Left ventricle myocardium inferior (tissue), 1 donor: ENCODE measurements around the gene RBM47. TPM values are rescaled to one million over a fixed set of nuclear protein-coding genes. Genes with fewer than 3 reads are reported as not detected.
"Not testable (repeated sequence)": the region's sequence is repeated elsewhere in the genome, so short reads cannot be mapped to it uniquely, and the experiment has no call there.

Experiments
- DNase-seq: peaks from one replicate; pipeline ENCODE4 v3.0.0-alpha.2; 2020
- H3K27ac ChIP-seq: fragments of 200-600 bp; replicated peaks from 2 replicates; pipeline ENCODE4 v1.8.0; 2021
- H3K27me3 ChIP-seq: fragments of 200-600 bp; 2 replicates; pipeline ENCODE4 v1.8.0; 2021; ENCODE audit warnings: low read depth
- H3K36me3 ChIP-seq: fragments of 200-600 bp; 2 replicates; pipeline ENCODE4 v1.8.0; 2021
- H3K4me1 ChIP-seq: fragments of 200-600 bp; 2 replicates; pipeline ENCODE4 v1.8.0; 2021
- H3K4me3 ChIP-seq: fragments of 200-600 bp; 2 replicates; pipeline ENCODE4 v1.8.0; 2021; ENCODE audit warnings: mild to moderate bottlenecking, moderate library complexity
- H3K9me3 ChIP-seq: fragments of 200-600 bp; replicated peaks from 2 replicates; pipeline ENCODE4 v1.8.0; 2021
- intact Hi-C: fragments of 100-400 bp; cut with micrococcal nuclease; formaldehyde crosslinking; loops from one replicate; pipeline ENCODE4 v1.11.0; 2022
- total RNA-seq: library from RNA; stranded (reverse); fragmentation: NEBNext Ultra II Directional; extraction: Animal tissue kit (Norgen Biotek cat#: 25700); gene quantifications from one replicate; pipeline ENCODE4 v1.2.1, GENCODE V29; 2021
- TF ChIP-seq, protein P1 (sequence below): fragments of 200-600 bp; IDR thresholded peaks from 2 replicates; pipeline ENCODE4 v1.8.0; 2021; ENCODE audit warnings: antibody characterized with exemption, mild to moderate bottlenecking, borderline replicate concordance
- donor health status: DM: no; HTN: yes; CAD: no; lungs with severe emphysema.

The RBM47 gene
- total RNA-seq, 1 donor from 2014 or later, result 2.7 TPM

DNA sequence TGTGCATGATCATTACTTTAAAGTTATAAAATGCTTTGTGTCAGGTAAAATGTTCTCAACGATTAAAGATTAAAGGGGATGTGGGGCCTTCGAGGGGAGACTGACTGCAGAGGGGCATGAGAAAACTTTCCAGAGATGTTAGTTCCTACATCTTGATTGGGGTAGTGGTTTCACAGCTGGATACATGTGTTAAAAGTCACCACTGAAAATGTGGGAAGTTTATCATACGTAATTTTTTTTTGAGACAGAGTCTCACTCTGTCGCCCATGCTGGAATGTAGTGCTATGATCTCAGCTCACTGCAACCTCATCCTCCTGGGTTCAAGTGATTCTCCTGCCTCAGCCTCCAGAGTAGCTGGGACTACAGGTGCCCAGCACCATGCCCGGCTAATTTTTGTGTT, 79.5 kb downstream of the RBM47 start:
- Histone ChIP-seq H3K27ac (no peak overlapping the region), H3K36me3 (no peaks in the 10 kb centered on the region), H3K4me3 (no peak overlapping the region), H3K27me3 (peaks cover 15% of the 10 kb centered on the region), H3K4me1 (no peaks in the 10 kb centered on the region), H3K9me3 (no peaks in the 10 kb centered on the region)
- intact Hi-C loops, result no loop called here
- DNase-seq, result no peak
- TF ChIP-seq, protein P1, sequence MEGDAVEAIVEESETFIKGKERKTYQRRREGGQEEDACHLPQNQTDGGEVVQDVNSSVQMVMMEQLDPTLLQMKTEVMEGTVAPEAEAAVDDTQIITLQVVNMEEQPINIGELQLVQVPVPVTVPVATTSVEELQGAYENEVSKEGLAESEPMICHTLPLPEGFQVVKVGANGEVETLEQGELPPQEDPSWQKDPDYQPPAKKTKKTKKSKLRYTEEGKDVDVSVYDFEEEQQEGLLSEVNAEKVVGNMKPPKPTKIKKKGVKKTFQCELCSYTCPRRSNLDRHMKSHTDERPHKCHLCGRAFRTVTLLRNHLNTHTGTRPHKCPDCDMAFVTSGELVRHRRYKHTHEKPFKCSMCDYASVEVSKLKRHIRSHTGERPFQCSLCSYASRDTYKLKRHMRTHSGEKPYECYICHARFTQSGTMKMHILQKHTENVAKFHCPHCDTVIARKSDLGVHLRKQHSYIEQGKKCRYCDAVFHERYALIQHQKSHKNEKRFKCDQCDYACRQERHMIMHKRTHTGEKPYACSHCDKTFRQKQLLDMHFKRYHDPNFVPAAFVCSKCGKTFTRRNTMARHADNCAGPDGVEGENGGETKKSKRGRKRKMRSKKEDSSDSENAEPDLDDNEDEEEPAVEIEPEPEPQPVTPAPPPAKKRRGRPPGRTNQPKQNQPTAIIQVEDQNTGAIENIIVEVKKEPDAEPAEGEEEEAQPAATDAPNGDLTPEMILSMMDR, result no peak

DNA sequence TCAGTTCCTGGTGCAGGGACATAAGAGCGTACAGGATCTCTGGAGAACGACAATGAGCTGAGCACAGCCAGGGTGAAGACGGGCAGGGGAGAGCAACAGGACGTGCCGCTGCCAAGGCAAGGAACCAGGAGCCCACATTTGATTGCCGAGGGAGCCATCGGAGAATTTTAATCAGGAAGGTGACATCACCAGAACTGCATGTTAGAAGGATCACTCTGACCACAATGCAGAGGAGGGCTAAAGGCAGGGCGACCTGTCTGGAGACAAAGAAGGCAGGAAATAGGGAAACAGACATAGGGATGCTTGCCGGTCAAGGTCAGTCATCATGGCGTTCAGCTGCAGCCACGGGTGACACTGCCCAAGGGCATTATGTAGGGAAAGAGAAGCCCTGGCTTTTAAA, 81.4 kb downstream of the RBM47 start:
- no peaks in the 10 kb centered on the region for H3K36me3 ChIP-seq
- DNase-seq, result no peak
- no peak overlapping the region for H3K27ac ChIP-seq
- intact Hi-C loops, result no loop called here
- no peaks in the 10 kb centered on the region for H3K9me3 ChIP-seq
- no peak overlapping the region for H3K4me3 ChIP-seq
- H3K27me3 ChIP-seq, result peaks cover 15% of the 10 kb centered on the region
- TF ChIP-seq, protein P1, result no peak
- no peaks in the 10 kb centered on the region for H3K4me1 ChIP-seq

DNA sequence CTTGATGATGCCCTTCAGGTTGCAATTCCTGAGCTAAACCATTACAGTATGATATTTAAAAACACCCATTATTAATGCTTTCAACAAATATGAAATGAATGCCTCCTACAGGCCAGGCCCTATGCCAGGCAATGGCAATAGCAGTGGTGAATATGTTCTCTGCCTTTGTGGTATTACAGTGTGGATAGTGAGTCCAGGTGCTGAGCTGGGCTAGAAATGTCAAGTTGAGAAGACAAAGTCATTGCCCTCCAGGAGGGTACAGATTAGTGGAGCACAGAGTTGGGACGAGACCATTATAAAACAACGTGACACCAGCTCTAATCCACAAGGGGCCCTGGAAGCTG, 81.9 kb downstream of the RBM47 start:
- intact Hi-C loops, result no loop called here
- Histone ChIP-seq H3K36me3 (no peaks in the 10 kb centered on the region), H3K9me3 (no peaks in the 10 kb centered on the region), H3K27me3 (peaks cover 13% of the 10 kb centered on the region), H3K4me1 (no peaks in the 10 kb centered on the region), H3K27ac (no peak overlapping the region), H3K4me3 (no peak overlapping the region)
- no peak for DNase-seq
- TF ChIP-seq, protein P1, result no peak

GRCh38 chr4:40546969-40547788, 82.5 kb downstream of the RBM47 start:
- intact Hi-C loops, result no loop called here
- TF ChIP-seq, protein P1, result no peak
- no peak for DNase-seq
- no peaks in the 10 kb centered on the region for H3K36me3 ChIP-seq
- no peaks in the 10 kb centered on the region for H3K9me3 ChIP-seq
- H3K27ac ChIP-seq, result no peak overlapping the region
- no peak overlapping the region for H3K4me3 ChIP-seq
- peaks cover 8% of the 10 kb centered on the region for H3K27me3 ChIP-seq
- H3K4me1 ChIP-seq, result no peaks in the 10 kb centered on the region

GRCh38 chr4:40546506-40546905, 83.2 kb downstream of the RBM47 start:
- intact Hi-C loops, result no loop called here
- DNase-seq, result no peak
- Histone ChIP-seq H3K36me3 (no peaks in the 10 kb centered on the region), H3K4me3 (no peak overlapping the region), H3K27ac (no peak overlapping the region), H3K4me1 (no peaks in the 10 kb centered on the region), H3K9me3 (no peaks in the 10 kb centered on the region), H3K27me3 (peaks cover 4% of the 10 kb centered on the region)
- TF ChIP-seq, protein P1, result no peak

- H3K9me3 ChIP-seq, H3K27ac ChIP-seq, H3K4me1 ChIP-seq, H3K27me3 ChIP-seq, H3K4me3 ChIP-seq, H3K36me3 ChIP-seq, DNase-seq, intact Hi-C loops: not testable (repeated sequence)
Observed at GRCh38 chr4:40545487-40545886, 84.2 kb downstream of the RBM47 start.
